CD4-positive, alpha-beta T cell treated with Interleukin-12 subunit alpha and Interleukin-12 subunit beta, for 1 hour (primary cell): Measurements from ENCODE around the gene MED19.
"Not testable (repeated sequence)": the region's sequence is repeated elsewhere in the genome, so short reads cannot be mapped to it uniquely, and the experiment has no call there.

Experiments used
- DNase-seq: peaks from one replicate; pipeline ENCODE4 v3.0.0-alpha.2; 2020

Gene MED19, protein sequence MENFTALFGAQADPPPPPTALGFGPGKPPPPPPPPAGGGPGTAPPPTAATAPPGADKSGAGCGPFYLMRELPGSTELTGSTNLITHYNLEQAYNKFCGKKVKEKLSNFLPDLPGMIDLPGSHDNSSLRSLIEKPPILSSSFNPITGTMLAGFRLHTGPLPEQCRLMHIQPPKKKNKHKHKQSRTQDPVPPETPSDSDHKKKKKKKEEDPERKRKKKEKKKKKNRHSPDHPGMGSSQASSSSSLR

DNA sequence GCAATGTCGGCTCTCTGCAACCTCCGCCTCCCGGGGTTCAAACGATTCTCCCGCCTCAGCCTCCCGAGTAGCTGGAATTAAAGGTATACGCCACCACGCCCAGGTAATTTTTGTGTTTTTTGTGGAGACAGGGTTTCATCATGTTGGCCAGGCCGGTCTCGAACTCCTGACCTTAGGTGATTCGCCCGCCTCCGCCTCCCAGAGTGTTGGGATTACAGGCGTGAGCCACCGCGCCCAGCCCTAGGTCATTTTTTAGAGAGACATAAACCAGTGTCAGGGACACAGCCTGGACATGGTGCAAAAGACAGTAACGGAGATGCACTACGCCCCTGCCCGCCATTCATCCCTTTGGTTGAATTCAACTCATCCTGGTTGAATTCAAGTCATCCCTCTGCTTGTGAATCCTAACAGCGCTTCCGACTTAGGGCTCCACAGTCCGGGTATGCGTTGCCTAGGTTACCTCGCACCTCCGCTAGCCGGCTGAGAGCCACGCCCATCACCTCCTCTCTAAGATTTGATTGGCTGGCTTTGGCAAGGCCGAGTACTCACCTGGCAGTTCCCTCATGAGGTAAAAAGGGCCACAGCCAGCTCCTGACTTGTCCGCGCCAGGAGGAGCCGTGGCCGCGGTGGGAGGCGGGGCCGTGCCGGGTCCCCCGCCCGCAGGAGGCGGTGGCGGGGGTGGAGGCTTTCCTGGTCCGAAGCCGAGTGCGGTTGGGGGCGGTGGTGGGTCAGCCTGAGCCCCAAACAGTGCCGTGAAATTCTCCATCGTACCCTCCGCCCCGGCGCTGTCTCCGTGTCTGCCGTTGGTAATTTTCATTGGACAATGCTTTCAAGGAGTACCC, at the start of gene MED19:
TSS of gene MED19 (minus strand) at position 802 of the 842 bp plus-strand sequence. CDS start at position 766, 36 bp downstream.
- DNase-seq = peak; percentile 89

DNA sequence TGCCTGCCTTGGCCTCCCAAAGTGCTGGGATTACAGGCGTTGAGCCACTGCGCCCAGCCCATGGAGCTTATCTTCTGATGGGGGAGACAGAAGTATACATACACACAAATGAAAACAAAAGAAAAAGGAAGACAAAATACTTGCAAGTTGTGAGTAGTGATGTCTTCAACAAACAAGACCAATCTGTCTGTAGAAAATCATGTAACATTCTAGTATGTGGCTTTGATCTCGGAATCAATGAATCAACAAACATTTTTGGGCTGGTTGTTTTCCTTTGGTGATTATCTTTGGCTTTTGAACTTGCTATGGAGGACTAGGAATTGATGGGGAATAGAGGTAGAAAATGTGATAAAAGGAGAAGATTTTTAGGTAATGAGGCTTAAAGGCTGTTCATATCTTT, 46.2 kb upstream of the MED19 start:
- no peak for DNase-seq

DNA sequence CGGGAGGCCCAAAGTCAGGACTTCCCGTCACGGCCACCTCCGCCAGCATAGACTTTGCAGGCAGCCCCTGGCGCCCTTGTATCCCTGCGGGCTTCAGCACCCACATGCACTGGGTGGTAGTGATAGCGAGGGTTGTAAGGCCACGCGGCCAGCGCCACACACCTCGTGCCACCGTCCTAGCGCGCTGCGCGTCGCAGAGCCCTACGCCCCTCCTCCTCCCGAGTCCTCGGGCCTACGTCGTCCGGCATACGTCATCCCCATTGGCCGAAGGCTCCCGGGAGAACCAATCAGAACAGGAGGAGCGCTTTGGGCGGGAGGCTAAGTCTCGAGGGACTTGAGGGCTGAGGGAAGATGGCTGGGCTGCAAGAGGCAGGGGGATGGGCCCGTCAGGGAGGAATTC, 40.9 kb upstream of the MED19 start:
- no peak for DNase-seq

DNA sequence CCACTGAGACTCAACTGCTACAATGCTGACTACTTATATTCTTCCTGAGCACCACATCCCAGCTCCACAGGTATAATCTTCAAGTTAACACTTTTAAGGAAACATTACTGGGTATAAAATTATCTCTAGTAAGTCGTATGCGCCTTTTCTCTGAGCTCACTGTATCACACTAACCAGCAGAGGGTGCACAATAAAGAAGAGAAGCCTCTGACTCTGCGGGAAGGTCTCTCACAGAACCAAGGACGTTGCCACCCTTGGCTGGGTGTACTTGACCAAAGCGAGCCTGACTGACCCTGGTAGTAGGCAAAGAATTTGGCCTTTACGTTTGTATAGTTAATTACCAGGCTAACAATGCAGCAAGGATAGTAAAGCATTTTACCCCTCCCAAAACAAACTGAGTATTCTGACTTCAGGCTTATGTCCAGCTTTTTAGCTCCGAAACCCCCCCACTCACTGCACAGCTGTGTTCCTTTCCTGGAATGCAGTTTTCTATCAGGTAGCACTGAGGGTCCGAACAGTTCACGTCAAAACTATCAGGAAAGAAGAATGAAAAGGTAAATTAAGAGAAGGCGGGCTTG, 39.8 kb upstream of the MED19 start, which contains the start of gene BTBD18:
TSS of gene BTBD18 (minus strand) at position 144 of the 578 bp plus-strand sequence. CDS start 631 bp downstream, outside the sequence.
- peak; percentile 28 for DNase-seq

DNA sequence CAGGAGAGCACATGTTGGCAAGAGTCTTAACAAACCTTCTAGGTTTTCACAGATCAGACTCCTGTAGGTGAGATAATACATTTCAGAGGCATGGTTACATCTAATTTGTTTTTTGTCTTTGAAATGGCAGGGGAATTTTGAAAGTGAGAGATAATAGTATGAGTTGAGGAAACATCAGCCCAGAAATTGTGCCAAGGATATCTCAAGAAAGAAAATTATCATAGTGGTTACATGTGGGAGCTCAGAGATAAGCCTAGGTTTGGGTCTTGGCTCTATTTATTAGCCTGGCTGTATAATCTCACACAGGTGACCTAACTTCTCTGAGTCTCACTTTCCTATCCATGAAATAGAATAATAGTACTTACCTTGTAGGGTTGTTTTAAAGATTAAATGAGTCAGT, 39.2 kb upstream of the MED19 start:
- DNase-seq = no peak

DNA sequence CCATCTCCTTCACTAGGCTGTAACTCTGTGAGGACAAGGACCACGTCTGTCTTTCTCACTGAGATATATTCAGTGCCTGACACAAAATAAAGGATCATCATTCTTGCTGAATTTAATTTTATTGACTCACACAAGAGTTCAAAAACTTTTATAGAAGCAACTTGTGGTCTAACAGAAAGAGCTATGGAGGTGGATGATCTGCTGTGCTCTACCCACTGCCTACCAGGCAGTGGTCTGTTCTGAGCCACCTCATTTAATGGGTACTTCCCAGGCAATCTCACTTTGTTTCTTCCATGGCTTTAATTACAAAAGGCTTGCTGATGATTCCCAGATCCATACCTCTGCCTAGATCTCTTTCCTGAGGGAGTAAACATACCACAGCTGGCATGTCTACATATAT, 34.9 kb upstream of the MED19 start:
- no peak for DNase-seq

DNA sequence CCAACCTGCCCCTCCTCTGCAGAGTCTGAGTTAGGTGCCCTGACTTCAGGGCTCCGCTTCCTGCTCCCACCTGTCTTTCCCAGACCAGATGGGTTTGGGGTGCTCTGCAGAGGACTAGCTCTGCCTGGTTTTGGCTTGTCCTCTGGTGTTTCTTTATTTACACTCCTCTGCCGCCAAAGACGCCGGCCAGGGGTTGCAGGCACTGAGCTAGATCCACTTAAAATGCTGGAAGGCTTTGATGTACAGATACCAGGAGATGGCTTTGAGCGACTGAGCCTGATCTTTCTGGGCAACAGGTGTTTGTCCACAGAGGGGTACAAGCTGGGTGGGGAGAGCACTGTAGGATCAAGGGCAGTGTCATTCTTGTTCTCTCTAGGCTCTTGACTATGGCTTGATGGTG, 33.2 kb upstream of the MED19 start:
- DNase-seq = no peak

DNA sequence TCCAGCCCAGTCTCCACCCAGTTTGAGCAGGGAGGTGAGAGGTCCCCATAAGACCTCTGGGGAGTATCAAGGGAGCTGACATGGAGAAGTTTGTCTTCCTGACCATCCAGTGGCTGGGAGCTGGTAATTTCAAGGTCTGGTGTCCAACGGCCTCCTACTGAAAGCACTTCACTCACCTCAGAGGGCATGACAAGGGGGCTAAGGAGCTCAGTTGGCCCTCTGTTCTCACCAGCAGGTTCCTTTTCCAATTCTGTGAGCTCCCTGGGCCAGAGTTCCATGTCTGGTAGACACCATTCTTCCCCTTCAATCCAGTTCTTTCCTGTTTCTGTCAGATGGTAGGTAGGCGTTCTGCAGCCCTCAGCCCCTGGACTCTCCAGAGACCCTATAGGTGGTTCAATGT, 32.3 kb upstream of the MED19 start:
- no peak for DNase-seq

DNA sequence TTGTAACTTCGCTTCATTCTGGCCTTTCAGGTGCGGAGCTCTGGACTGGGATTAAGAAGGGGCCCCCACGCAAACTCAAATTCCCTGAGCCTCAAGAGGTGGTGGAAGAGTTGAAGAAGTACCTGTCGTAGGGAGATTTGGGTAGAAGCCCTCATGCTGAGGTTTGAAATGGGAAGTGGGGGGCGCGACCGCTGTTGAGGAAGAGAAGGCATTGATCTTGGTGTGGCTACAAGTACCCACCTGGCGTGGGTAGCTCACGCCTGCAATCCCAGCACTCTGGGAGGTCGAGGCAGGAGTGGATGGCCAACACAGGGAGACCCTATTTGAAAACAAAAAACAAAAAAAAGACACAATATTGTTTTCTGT, 30.1 kb upstream of the MED19 start:
- DNase-seq = no peak

DNA sequence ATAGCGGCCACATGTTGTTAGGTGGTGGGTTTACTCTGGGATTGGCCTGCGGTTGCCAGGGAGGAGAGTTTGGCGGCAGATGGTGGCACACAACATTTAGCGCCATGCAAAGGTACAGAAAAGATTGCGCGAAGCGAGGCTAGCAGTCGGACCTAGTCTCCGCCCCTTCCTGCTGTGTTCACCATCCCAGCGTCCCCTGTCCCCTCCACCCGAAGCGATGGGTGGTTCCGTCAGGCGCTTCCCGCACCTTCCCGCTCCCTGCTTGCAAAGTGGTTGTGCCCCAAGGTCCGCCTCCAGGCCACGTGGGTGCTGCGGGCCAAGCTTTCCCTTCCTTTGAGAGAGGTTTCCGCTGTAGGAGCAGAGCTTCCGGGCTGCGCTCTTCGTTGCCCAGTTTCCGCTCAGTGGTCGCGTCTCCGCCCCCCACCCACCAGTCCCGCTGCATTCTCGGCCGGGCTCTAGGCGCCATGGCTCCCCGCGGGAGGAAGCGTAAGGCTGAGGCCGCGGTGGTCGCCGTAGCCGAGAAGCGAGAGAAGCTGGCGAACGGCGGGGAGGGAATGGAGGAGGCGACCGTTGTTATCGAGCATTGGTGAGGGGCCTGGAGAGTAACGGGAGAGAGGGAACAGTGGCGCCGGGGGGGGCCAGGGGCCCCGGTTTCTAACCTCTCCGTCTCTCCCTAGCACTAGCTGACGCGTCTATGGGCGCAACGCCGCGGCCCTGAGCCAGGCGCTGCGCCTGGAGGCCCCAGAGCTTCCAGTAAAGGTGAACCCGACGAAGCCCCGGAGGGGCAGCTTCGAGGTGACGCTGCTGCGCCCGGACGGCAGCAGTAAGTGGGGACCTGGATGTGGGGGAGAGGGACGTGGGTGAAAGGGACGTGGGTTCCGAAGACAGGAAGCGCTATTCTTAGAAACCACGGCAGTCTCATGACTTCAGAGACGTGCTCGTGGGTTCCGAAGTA, 29.4 kb upstream of the MED19 start, which contains the start of gene SELENOH:
TSS of gene SELENOH (plus strand) at position 360 of the 955 bp plus-strand sequence. CDS start at position 465, 105 bp downstream.
- peak; percentile 93 for DNase-seq

DNA sequence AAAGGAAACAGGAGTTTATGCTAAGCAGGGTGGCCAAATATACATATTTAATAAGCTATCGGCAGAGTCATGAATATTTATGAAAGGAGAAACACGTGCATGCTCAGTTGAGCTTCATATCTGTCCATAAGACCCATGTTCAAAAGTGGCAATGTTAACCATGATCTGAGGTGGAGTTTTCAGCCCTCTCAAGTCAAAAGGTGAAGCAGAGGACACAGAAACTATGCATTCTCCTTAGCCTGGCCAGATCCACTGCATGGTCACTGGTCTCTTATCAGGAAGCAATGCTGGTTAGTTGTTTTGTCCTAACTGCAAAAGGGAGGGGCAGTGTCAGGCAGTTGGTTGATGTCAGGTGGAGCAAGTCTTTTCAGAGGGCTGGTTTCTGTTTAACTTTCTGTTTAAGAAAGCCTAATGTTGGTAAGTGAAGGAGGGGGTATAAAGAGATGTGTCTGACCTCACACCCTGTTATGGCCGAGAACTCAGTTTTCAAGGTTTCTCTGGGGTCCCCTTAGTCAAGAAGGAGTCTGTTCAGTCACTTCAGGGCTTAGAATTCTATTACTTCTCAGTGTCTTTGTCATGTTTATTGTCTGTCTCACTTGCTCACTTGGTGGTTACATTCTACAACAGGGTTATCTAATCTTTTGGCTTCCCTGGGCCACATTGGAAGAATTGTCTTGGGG, 23.7 kb upstream of the MED19 start:
- no peak for DNase-seq

DNA sequence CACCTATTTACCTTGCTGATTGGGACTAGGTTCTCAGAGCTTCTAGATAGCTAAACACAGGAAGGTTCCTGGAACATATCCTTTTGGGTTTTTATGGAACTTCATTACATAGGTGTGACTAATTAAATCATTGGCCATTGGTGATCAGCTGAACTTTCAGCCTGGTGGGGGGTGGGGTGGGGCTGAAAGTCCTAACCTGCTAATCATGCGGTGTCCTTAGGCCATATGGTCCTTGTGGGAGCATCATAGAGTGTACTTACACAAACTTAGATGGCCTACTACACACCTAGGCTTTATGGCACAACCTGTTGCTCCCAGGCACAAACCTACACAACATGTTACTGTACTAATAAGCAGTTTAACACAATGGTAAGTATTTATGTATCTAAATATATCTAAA, 20.6 kb upstream of the MED19 start:
- DNase-seq = no peak

DNA sequence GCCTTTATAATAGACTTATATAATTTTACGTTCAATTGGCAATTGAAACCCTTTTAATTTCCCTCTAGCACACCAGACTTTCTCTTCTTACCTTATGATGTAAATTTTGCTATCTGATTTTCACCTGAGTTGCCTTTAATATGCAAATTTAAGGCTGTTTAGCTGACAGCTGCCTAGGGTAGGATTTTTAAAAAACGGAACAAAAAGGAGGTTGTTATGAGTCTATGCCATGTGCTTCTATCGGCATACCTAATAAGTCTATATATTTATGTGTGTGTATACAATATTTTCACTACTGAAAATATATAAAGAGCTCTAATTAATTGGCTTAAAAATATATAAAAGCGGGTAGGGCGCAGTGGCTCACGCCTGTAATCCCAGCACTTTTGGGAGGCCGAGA, 17.5 kb upstream of the MED19 start:
- DNase-seq = no peak

DNA sequence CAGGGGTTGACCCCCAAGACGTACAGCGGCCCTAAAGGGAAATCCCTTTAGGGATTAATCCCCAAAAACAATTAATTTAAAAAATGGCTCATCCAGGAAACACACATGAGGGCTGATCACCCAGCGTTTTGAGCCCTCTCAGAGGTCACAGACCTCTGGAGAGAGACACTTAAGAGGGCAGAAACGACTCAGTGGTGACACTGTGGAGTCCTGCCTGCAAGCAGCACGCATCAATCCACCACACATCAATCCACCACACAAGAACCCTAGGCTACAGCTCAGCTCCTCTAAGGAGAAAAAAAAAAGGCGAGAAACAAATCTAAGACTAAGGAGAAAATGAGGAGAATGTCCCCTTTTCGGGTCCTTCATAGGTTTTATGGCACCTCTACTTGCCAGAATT, 16.8 kb upstream of the MED19 start:
- no peak for DNase-seq

DNA sequence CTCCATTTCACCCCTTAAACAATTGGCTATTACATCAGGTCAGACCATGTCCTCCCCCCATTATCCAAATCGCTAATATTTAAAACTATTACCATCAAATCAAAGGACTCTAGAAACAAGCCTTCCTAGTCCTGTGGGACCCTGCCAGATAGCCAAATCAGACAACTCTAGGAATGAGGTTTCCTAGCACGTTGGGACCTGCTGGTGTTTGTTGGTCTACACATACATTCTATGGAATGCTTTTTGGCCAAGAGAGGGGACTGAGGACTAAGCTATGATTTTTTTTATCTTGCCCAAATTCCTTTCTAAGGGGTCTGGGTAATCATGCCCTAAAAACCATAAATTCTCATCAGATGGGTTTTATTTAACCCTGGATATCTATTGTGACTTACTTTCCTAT, 15.2 kb upstream of the MED19 start:
- DNase-seq = no peak

DNA sequence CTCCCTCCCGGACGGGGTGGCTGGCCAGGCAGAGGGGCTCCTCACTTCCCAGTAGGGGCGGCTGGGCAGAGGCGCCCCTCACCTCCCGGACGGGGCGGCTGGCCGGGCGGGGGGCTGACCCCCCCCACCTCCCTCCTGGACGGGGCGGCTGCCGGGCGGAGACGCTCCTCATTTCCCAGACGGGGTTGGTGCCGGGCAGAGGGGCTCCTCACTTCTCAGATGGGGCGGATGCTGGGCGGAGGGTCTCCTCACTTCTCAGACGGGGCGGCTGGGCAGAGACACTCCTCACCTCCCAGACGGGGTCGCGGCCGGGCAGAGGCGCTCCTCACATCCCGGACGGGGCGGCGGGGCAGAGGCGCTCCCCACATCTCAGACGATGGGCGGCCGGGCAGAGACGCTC, 4.7 kb upstream of the MED19 start:
- DNase-seq = not testable (repeated sequence)

DNA sequence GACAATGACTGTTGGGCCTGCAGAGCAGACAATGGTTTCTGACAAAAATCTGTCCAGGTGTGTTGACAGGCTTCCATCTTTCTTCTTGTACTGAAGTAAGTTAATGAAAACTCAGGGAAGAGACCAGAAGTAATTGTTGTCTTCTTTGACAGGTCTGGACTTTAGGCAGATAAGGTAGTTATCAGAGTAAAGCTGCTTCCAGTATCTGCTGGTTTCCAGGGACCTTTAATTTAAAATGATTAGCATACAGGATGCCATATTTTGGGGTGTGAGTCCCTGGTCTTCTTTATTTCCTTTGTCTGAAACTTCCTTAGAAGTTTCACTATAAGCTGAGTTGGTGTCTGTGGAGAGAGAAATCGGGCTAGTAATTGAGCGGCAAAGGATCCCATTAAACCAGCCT, 1.8 kb upstream of the MED19 start:
- no peak for DNase-seq

DNA sequence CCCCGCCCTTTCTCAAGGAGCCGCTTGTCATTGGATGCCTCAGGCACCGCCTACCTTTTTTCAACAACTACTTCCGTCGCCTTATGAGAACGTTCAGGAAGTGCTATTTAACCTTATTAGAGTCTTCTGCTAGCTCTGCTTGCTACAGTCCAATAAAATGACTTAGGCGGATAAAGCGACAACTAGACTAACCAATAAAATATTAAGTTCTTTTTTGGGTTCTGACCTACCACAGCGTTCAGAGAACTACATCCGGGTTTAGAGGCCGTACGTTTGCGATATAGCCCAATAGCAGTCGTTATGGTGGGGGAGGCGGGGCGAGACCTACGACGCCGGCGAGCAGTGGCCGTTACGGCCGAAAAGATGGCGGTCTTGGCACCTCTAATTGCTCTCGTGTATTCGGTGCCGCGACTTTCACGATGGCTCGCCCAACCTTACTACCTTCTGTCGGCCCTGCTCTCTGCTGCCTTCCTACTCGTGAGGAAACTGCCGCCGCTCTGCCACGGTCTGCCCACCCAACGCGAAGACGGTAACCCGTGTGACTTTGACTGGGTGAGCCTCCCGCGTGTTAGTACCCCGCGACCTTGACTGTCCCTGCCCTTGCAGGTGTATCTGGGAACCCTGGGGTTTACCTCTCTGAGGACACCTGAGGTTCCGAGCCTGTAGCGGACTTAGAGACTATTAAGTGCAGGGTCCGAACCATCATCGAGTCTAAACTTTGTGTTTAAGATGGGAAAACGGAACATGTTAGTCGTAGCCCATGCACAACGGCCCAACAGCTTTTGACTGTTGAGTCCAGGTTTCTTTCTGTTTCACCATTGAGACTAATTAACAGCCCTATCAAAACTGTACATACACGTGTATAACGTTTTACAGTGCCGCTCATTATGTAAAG, 488 bp upstream of the MED19 start, which contains the start of gene TMX2:
TSS of gene TMX2 (plus strand) at position 338 of the 895 bp plus-strand sequence. CDS start at position 364, 26 bp downstream.
- DNase-seq = peak; percentile 95

DNA sequence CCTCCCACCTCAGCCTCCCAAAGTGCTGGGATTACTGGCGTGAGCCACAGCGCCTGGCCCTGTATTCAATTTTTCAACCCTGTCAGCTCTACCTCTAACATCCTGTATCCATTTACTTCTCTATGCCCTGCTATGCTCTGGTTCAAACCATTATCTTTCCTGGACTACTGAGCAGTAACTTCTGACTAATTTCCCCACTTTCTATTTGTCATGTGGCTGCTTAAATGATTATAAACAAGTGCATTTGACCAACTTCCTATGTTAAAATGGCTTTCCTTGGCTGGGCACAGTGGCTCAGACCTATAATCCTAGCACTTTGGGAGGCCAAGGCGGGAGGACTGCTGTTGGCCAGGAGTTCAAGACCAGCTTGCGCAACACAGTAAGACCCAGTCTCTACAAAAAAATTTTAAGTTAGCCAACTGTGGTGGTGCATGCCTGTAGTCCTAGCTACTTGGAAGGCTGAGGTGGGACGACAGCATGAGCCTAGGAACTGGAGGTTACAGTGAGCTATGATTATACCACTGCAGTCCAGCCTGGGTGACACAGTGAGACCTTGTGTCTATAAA, 2.1 kb downstream of the MED19 start:
- DNase-seq = no peak

DNA sequence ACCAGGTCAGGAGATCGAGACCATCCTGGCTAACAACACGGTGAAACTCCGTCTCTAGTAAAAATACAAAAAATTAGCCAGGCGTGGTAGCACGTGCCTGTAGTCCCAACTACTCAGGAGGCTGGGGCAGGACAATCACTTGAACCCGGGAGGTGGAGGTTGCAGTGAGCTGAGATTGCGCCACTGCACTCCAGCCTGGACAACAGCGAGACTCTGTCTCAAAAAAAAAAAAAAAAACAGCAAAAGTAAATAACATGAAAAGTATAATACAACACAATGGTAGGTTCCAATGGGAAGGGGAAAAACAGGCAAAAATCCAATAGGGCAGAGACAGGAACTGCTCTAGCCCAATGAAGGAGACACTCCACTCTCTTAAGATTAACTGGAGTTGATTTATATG, 6.6 kb downstream of the MED19 start:
- DNase-seq = not testable (repeated sequence)
